Fibroblast of skin of scalp (primary cell): ENCODE measurements around the gene CRY2.
A peak's percentile ranks its signal among the peaks of the same experiment; 100 is the strongest.
"Not testable (repeated sequence)": the region's sequence is repeated elsewhere in the genome, so short reads cannot be mapped to it uniquely, and the experiment has no call there.

Source experiments
- DNase-seq: peaks from one replicate; pipeline ENCODE4 v3.0.0-alpha.2; 2013

Gene CRY2

DNA sequence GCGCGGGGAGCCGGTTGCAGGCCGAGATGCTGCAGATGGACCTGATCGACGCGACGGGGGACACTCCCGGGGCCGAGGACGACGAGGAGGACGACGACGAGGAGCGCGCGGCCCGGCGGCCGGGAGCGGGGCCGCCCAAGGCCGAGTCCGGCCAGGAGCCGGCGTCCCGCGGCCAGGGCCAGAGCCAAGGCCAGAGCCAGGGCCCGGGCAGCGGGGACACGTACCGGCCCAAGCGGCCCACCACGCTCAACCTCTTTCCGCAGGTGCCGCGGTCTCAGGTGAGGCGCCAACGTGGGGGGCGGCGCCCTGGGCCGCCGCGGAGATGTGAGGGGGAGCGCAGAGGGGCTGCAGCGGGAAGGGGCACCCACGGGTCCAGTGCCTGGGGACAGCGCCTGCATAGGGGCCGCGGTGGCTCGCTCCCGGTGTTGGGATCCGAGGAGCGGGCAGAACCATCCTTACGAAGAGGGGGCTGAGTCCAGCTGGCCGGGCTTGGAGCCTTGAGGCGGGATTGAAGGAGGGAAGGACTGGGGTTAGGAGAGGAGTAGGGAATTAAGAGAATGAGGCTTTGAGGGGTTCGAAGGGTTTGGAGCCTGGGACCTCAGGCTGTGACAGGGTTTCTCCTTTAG, 53.0 kb downstream of the CRY2 start:
- DNase-seq: not testable (repeated sequence)

- DNase-seq: no peak
Observed at GRCh38 chr11:45900916-45901617, 53.8 kb downstream of the CRY2 start.

DNA sequence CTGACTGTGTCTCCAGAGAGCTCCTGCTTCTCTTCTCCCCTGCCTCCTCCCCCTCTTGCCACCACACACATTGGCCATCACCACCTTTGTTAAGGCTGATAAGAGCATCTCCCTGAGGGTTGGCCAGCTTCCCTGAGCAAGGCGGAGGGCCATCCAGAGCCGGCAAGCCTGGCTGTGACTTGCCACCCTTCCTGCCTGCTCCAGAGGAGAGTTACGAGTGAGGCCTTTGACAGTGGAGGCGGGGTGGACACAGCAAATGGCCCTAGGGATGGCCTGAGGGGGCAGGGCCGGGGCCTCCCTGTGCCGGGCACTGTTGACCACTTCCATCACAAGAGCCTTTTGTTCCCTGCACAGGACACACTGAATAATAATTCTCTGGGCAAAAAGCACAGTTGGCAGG, 54.4 kb downstream of the CRY2 start:
- no peak for DNase-seq

GRCh38 chr11:45902452-45903380, 55.4 kb downstream of the CRY2 start:
- DNase-seq: no peak

DNA sequence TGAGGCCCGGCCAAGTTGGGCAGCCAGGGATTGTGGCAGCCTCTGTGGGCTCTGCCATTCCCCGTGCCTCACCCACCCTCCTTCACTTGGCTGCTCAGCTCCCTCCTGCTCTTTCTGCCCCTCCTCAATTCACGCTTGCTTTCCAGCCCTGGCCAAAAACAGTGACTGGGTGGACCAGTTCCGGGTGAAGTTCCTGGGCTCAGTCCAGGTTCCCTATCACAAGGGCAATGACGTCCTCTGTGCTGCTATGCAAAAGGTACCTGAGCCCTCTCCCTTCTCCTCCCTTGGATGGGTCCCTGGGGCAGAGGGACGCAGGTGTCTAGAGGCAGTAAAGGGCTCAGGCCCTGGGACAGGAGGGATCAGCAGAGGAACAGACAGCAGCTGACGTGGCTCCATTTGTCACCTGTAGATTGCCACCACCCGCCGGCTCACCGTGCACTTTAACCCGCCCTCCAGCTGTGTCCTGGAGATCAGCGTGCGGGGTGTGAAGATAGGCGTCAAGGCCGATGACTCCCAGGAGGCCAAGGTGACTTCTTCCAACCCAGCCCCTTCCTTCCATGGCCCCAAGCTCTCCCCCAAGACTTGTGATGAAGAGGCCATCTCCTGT, 57.1 kb downstream of the CRY2 start:
- DNase-seq: no peak

DNA sequence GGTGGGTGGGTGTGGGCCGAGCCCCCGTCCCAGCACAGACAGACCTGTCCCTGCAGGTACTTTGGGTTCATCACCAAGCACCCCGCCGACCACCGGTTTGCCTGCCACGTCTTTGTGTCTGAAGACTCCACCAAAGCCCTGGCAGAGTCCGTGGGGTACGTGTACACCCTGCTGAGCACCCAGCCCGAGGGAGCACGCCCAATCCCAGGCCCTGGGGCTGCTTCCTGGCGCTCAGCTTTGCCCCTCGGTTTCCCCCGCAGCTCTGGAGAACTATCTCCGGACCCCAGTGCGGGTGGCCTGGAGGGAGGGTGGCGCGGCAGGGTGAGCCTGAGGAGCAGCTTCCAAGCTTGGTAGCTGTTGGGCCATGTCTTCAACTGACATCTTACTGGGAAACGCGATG, 57.8 kb downstream of the CRY2 start:
- DNase-seq: no peak

GRCh38 chr11:45905576-45905975, 58.3 kb downstream of the CRY2 start:
- not testable (repeated sequence) for DNase-seq

GRCh38 chr11:45906096-45906682, 58.9 kb downstream of the CRY2 start:
- DNase-seq: no peak

DNA sequence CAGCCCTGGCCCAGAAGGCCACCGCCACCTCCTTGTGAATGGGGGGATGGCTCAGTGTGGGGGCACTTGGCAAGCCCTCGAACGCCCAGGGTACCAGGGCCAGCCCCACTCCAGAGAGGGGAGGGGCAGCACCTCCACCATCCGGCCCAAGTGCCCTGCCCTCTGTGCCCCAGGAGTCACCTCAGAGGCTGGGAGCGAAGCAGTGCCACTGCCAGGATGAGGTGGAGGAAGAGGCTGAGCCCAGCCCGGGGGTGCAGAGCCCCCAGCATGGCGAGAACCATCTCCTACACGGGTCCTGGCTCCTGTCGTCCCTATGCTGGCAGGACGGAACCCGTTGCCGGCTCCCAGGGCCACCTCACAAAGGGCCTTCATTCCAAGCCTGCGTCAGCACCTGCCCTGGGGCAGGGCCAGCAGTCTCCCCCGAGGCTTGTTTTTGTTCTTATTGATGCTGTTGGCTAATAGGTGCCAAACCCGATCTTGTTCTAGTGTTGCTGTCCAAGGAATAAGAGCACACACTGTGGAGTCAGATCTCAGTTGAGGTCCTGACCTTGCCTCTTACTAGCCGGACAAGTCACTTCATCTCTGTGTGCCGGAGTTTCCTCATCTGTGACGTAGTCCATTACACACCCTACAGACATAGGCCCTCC, 59.8 kb downstream of the CRY2 start, which contains the start of gene FREY1:
FREY1 (minus strand) TSS at position 307 of the 647 bp plus-strand sequence; CDS start at position 281, 26 bp downstream.
- DNase-seq: no peak

DNA sequence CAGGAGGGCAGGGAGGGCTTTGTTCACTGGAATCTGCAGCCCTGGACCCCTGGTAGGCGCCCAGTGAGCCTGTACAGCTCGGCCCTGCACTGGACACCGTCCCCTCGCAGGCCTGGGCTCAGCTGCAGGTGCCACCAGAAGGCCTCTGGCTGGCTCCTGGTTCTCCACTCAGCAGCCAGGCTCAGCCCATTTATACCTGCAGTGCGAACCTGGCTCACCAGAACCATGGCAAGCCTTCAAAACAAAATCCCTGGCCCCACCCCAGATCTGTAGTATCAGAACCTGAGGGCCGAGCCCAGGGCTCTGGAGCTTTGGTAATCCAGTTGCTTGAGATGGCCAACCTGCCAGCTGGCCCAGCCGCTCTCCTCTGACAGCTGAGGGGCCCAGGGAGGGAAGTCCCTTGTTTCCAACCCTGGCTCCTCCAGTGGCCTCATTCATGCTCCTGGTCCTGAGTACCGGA, 60.7 kb downstream of the CRY2 start:
- no peak for DNase-seq

GRCh38 chr11:45909594-45910475, 62.6 kb downstream of the CRY2 start:
- DNase-seq: no peak

DNA sequence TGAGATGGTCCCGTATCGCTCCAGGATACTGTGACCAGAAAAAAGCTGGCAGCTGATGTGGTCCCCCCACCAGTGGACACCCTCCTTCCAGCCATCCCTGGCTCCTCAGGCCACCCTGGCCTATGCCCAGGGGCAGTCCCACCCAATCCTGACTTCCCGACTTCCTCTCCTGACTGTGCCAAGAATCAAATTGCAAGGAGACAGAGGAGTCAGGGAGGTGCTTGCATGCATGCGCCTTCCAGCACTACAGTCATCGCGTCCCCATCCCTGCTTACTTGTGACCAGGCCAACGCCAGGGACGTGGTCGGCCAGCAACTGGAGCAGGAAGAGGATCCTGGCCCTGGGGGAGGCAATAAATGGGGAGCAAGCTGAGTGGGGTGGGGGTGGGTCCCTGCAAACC, 63.3 kb downstream of the CRY2 start:
- no peak for DNase-seq

DNA sequence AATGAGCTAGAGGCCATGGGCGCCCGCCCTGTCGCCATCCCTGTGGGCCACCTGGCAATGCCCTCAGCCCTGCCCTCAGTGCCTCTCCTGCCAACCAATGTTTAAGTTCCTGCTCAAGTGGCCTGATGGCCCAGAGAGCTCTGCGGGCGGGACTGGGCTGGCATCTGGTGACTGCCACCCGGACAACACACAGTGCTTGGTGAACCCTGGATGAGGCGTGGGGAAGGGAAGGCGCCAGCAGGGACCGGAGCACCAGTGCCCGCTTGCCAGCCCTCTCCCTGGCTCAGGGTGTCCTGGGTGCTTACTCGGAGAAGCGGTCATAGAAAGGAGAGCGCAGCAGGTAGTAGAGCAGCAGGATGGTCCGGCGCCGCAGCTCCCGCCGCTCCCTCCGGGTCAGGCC, 66.2 kb downstream of the CRY2 start:
- DNase-seq: no peak

- no peak for DNase-seq
Observed at GRCh38 chr11:45913942-45914635, 66.8 kb downstream of the CRY2 start.

DNA sequence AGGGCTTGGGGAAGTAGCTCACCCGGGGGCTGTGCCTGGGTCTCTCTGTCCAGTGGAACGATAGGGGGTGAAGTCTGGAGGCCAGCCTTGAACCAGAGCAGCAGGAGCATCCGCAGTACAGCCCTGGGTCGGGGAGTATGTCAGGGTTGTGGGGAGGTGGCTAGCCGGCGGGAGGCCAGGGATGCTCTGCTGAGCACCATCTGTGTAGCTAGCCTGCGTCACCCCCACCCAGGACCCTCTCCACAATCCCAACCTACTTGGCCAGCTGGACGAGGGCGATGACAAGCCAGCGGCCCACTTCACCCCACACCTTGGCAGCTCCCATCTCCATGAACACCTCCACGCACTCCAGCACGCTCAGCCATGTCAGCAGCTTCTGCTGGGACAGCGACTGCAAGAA, 68.2 kb downstream of the CRY2 start:
- no peak for DNase-seq

DNA sequence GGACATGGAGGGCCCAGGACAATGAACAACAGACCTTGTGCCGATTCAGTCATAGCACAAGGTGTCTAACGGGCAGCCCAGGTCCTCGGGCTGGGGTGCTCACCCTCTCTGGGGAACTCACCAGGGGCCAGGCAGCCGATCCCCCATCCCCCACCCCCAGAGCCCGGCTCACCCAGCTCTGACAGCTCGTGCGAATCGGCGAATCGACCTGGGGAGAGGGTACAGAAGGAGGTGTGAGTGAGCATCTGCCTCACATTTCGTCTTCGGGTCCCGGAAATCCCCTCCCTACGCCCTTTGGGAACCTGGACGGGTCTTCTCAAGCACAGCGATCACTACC, 70.0 kb downstream of the CRY2 start:
- DNase-seq: no peak

DNA sequence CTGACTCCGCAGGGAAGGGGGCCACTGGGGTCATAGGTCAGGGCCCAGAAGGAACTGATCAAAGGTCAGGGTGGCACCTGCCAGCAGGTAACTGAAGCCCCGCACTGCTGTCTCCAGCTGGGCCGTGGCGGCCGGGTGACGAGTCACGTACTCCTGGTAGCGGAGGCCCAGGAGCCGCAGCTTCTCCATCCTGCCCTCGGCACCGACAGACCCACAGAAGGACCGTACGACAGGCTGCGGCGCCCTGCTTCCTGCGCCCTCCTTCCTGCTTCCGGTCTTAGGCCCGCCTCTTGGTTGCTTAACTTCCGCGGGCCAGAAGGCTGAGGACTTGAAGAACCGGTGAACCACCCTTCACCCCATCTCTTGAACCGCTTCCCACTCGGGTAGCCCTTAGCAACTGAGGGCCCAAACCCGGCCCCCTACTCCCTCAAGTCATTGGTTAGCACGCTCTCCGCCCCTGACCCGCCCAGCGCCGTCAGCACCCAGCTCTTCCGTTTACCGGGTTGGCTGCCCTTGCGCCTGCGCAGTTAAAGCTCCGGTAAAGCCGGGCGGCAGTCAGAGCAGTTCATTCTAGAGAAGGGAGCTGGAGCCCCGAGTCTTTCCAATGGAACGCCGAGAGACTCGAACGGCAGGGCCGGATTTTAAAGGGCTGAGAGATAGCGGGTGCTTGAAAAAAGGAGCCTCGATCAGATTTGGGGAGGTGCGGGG, 70.5 kb downstream of the CRY2 start, which contains the start of gene PEX16:
PEX16 (minus strand) TSS at position 255 of the 708 bp plus-strand sequence; CDS start at position 189, 66 bp downstream.
- peak; percentile 100 for DNase-seq

- peak; percentile 73 for DNase-seq
Observed at GRCh38 chr11:45918331-45918941, 71.2 kb downstream of the CRY2 start.
